CD4-positive, CD25-positive, alpha-beta regulatory T cell (primary cell): ENCODE measurements around the gene ASAP3. TPM values are rescaled to one million over a fixed set of nuclear protein-coding genes. Genes with fewer than 3 reads are reported as not detected.
A peak's percentile ranks its signal among the peaks of the same experiment; 100 is the strongest.

Source experiments
- ATAC-seq, 2 donors: fragments of 150-1000 bp; cut with Tn5 transposase; one replicate each; pipeline ENCODE4 v1.10.0; 2021; ENCODE audit warnings: low read depth in 2 of 2, moderate number of reproducible peaks in 2 of 2, moderate library complexity in 1 of 2
- DNase-seq, 3 donors: peaks; one replicate each; pipeline versions ENCODE4 v3.0.0 to v3.0.0-alpha.2; 2012 to 2022; ENCODE audit warnings: mixed read lengths in 1 of 3
- H3K27ac ChIP-seq: one replicate; pipeline ENCODE4 v1.7.0; 2013; ENCODE audit warnings: mild to moderate bottlenecking, low read length; ENCODE audit not compliant: insufficient read depth, poor library complexity, severe bottlenecking
- H3K27me3 ChIP-seq: one replicate; pipeline ENCODE4 v1.7.0; 2013; ENCODE audit warnings: low read length; ENCODE audit not compliant: control insufficient read depth, insufficient read depth
- H3K36me3 ChIP-seq: one replicate; pipeline ENCODE4 v1.7.0; 2013; ENCODE audit warnings: mild to moderate bottlenecking, low read length, moderate library complexity; ENCODE audit not compliant: control insufficient read depth, insufficient read depth
- H3K4me1 ChIP-seq: 2 replicates; pipeline ENCODE4 v1.7.0; 2013; ENCODE audit warnings: mild to moderate bottlenecking, low read length; ENCODE audit not compliant: insufficient read depth, control insufficient read depth, poor library complexity, severe bottlenecking
- H3K4me3 ChIP-seq: one replicate; pipeline ENCODE4 v1.7.0; 2013; ENCODE audit warnings: low read depth, mild to moderate bottlenecking, low read length, moderate library complexity
- H3K9me3 ChIP-seq, 2 experiments: 1 replicate in 1 of 2; 2 replicates in 1 of 2; pipeline ENCODE4 v1.7.0; 2013; ENCODE audit warnings: low read length in 2 of 2, mild to moderate bottlenecking in 1 of 2, moderate library complexity in 1 of 2; ENCODE audit not compliant: control insufficient read depth in 2 of 2
- H3K27ac Mint-ChIP-seq, 3 donors: one replicate each; pipeline ENCODE4 v1.8.0; 2020 to 2022; ENCODE audit warnings: mild to moderate bottlenecking in 3 of 3, mixed read lengths in 3 of 3, moderate library complexity in 2 of 3
- H3K27me3 Mint-ChIP-seq: one replicate; pipeline ENCODE4 v1.8.0; 2022; ENCODE audit warnings: mild to moderate bottlenecking, mixed read lengths
- H3K36me3 Mint-ChIP-seq: one replicate; pipeline ENCODE4 v1.8.0; 2020; ENCODE audit warnings: mixed read lengths
- H3K4me1 Mint-ChIP-seq, 4 donors: one replicate each; pipeline ENCODE4 v1.8.0; 2020 to 2022; ENCODE audit warnings: mixed read lengths in 4 of 4, mild to moderate bottlenecking in 1 of 4
- H3K4me3 Mint-ChIP-seq, 4 donors: one replicate each; pipeline ENCODE4 v1.8.0; 2020 to 2022; ENCODE audit warnings: mild to moderate bottlenecking in 4 of 4, mixed read lengths in 4 of 4, moderate library complexity in 3 of 4
- H3K9me3 Mint-ChIP-seq, 7 donors: one replicate each; pipeline ENCODE4 v1.8.0; 2020 to 2022; ENCODE audit warnings: mixed read lengths in 7 of 7, mild to moderate bottlenecking in 3 of 7, moderate library complexity in 2 of 7
- polyA plus RNA-seq, 4 donors: library from polyadenylated mRNA; unstranded; fragments of 300-500 nt; fragmentation: Illumina TruSeq; gene quantifications; one replicate each; pipeline ENCODE4 v1.2.3, GENCODE V29; 2021
- total RNA-seq: library from RNA; stranded (reverse); gene quantifications from one replicate; pipeline ENCODE4 v1.2.3, GENCODE V29; 2022

ASAP3 gene
- total and polyA plus RNA-seq, 5 donors from 2014 or later, result 0.23 to 2.3 (median 0.49) TPM; not detected in 1

- ATAC-seq, result peak; percentile 65 to 67
- no peaks in the 10 kb centered on the region for H3K36me3 Mint-ChIP-seq
- H3K27ac ChIP-seq, result peak overlapping the region; percentile 79
Measured at GRCh38 chr1:23528250-23528978, 44.4 kb upstream of the ASAP3 start.

DNA sequence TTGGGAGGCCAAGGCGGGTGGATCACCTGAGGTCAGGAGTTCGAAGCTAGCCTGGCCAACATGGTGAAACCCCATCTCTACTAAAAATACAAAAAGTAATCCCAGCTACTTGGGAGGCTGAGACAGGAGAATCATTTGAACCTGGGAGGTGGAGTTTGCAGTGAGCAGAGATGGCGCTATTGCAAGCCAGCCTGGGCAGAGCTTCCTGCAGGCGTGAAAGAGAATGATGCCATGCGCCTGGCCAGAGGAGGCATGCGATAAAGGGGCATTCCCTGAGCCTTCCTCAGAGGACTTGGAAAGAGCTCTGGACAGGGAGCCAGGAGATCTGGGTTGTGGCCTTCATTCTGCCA is 43.9 kb upstream of the ASAP3 start:
- peak; percentile 10 to 13 for ATAC-seq

More at GRCh38 chr1:23528250-23528978, 44.4 kb upstream of the ASAP3 start:
- H3K4me1 ChIP-seq, result peaks cover 95% of the 10 kb centered on the region
- Mint-ChIP-seq H3K27me3 (no peaks in the 10 kb centered on the region), H3K27ac (peak overlapping the region; percentile 76 to 91 (median 89)), H3K4me1 (peaks cover 17 to 93% (median 63%) of the 10 kb centered on the region in 4 donors), H3K4me3 (peak overlapping the region; percentile 83 to 94 (median 86)), H3K9me3 (no peaks in the 10 kb centered on the region)
- H3K36me3 ChIP-seq, result no peaks in the 10 kb centered on the region
- peak; percentile 62 to 90 (median 69) for DNase-seq
- H3K9me3 ChIP-seq, result no peaks in the 10 kb centered on the region
- no peaks in the 10 kb centered on the region for H3K27me3 ChIP-seq
- peak overlapping the region; percentile 73 for H3K4me3 ChIP-seq

DNA sequence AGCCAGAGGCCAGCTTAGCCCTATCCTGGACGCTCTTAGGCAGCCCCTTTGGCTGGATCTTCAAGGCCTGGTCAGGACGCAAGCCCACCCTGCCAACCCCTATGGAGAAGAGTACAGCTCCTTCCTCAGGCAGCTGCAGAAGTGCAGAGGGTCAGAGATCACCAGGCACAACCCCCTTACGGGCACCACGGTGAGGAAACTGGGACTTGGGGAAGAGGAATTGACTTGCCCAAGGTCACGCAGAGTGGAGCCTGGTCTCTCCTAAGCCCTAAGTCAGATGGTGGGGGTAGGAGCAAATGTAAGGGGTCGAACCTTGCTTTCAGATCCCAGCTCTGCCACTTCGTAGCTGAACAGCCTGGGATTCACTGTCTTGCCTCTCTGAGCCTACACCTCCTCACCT is 43.4 kb upstream of the ASAP3 start:
- Mint-ChIP-seq H3K27me3 (no peaks in the 10 kb centered on the region), H3K4me3 (peak overlapping the region; percentile 83 to 94 (median 86)), H3K27ac (peak overlapping the region; percentile 89 to 95 (median 91)), H3K4me1 (peaks cover 10 to 90% (median 60%) of the 10 kb centered on the region in 4 donors), H3K36me3 (no peaks in the 10 kb centered on the region), H3K9me3 (no peaks in the 10 kb centered on the region)
- H3K27ac ChIP-seq, result peak overlapping the region; percentile 79
- ATAC-seq (no peak), DNase-seq (no peak)
- no peaks in the 10 kb centered on the region for H3K36me3 ChIP-seq
- H3K4me3 ChIP-seq, result peak overlapping the region; percentile 73
- H3K27me3 ChIP-seq, result no peaks in the 10 kb centered on the region
- H3K9me3 ChIP-seq, result no peaks in the 10 kb centered on the region
- H3K4me1 ChIP-seq, result peaks cover 93% of the 10 kb centered on the region

More for the DNA sequence above, 43.9 kb upstream of the ASAP3 start:
- peak overlapping the region; percentile 73 for H3K4me3 ChIP-seq
- H3K27ac ChIP-seq, result peak overlapping the region; percentile 79
- H3K27me3 ChIP-seq, result no peaks in the 10 kb centered on the region
- H3K36me3 ChIP-seq, result no peaks in the 10 kb centered on the region
- peaks cover 12 to 89% (median 61%) of the 10 kb centered on the region in 4 donors for H3K4me1 Mint-ChIP-seq
- no peaks in the 10 kb centered on the region for H3K9me3 ChIP-seq
- peak overlapping the region; percentile 89 to 95 (median 91) for H3K27ac Mint-ChIP-seq
- H3K9me3 Mint-ChIP-seq, result no peaks in the 10 kb centered on the region
- peak overlapping the region; percentile 83 to 94 (median 86) for H3K4me3 Mint-ChIP-seq
- no peaks in the 10 kb centered on the region for H3K36me3 Mint-ChIP-seq
- DNase-seq, result no peak
- no peaks in the 10 kb centered on the region for H3K27me3 Mint-ChIP-seq
- H3K4me1 ChIP-seq, result peaks cover 94% of the 10 kb centered on the region

DNA sequence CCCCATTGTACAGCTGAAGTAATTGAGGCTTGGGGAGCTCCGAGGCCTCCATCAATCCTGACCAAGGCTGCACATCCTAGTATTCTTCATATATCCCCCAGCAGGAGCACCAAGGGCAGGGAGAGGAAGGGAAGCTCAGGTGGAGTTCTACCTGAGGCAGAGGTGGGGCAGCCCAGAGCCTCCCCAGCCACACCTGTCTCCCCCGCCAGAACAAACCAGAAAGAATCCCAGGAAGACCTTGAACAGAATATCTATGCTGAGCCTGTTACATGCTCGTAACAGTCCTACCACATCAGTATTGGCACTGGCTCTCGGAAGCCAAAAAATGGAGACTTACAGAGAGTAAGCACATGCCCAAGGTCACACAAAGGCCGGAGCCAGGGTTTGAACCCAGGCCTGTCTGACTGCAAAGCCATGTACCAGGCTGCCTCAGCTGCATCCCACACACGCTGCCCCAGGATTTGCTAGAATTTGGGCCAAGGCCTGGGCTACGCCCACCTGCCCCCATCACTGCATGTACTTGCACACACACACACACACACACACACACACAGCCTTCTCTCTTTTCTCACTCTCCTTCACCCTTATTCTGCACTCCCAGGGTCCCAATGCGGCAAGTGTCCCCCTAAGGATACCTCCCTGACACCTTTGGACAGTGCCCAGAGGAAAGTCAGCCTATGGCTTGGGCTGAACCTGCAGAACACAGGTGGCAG is 42.5 kb upstream of the ASAP3 start:
- Histone ChIP-seq H3K9me3 (no peaks in the 10 kb centered on the region), H3K27me3 (no peaks in the 10 kb centered on the region), H3K4me1 (peaks cover 87% of the 10 kb centered on the region), H3K4me3 (peak overlapping the region; percentile 33), H3K27ac (peak overlapping the region; percentile 79), H3K36me3 (peaks cover under 1% of the 10 kb centered on the region)
- Mint-ChIP-seq H3K4me1 (peaks cover 9 to 84% (median 55%) of the 10 kb centered on the region in 4 donors), H3K4me3 (peak overlapping the region; percentile 76 to 94 (median 88)), H3K36me3 (no peaks in the 10 kb centered on the region), H3K27me3 (no peaks in the 10 kb centered on the region), H3K27ac (peak overlapping the region; percentile 91 to 99 (median 95)), H3K9me3 (no peaks in the 10 kb centered on the region)
- ATAC-seq (no peak), DNase-seq (peak in 1 of 3 donors; percentile 16)

- Mint-ChIP-seq H3K4me1 (peaks cover 7 to 80% (median 53%) of the 10 kb centered on the region in 4 donors), H3K27ac (peak overlapping the region; percentile 91 to 99 (median 95)), H3K9me3 (no peaks in the 10 kb centered on the region), H3K27me3 (no peaks in the 10 kb centered on the region), H3K36me3 (no peaks in the 10 kb centered on the region), H3K4me3 (peak overlapping the region; percentile 35 to 88 (median 82))
- Histone ChIP-seq H3K4me3 (peak overlapping the region; percentile 33), H3K4me1 (peaks cover 81% of the 10 kb centered on the region), H3K27me3 (no peaks in the 10 kb centered on the region), H3K36me3 (peaks cover 5% of the 10 kb centered on the region), H3K9me3 (no peaks in the 10 kb centered on the region), H3K27ac (peak overlapping the region; percentile 79)
- DNase-seq, result peak in 1 of 3 donors; percentile 82
- peak; percentile 30 for ATAC-seq
Measured at GRCh38 chr1:23525558-23526250, 41.7 kb upstream of the ASAP3 start.

DNA sequence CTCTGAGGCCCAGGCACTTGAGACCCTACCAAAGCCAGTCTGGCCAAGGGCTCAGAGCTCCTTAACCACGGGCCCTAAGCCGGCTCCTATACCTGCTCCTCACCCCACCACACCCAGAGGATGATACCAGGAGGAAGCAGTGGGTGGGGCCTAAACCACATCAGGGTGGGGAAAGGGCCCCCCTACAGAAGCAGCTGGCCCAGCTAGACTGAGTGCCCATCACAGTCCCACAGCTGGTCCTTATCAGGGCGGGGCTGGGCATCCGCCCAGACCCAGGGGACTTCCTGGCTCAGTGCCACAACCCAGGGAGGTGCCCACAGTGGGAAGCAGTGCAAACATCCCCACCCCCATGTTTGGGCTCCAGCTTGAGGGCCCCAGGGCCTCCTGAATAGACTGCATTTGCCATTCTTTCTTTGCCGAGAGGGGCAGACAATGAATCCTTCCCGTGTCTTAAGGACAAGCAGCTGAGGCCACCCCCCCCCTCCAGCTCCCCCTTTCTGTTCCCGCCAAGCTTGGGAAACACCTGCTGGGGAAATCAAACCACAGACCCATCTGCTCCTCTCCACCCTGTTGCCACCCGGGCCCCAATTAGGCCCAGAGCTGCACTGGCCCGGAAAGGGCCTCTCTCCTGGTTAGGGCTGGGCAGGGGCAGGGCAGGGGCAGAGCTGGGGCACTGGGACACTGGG is 40.9 kb upstream of the ASAP3 start:
- Mint-ChIP-seq H3K9me3 (no peaks in the 10 kb centered on the region), H3K4me1 (peaks cover 7 to 74% (median 52%) of the 10 kb centered on the region in 4 donors), H3K27ac (peak overlapping the region; percentile 91 to 99 (median 95)), H3K4me3 (peak overlapping the region; percentile 76 to 88 (median 86)), H3K36me3 (no peaks in the 10 kb centered on the region), H3K27me3 (no peaks in the 10 kb centered on the region)
- peak in 1 of 2 donors; percentile 28 for ATAC-seq
- Histone ChIP-seq H3K36me3 (peaks cover 5% of the 10 kb centered on the region), H3K4me1 (peaks cover 72% of the 10 kb centered on the region), H3K4me3 (peak overlapping the region; percentile 51), H3K9me3 (no peaks in the 10 kb centered on the region), H3K27me3 (no peaks in the 10 kb centered on the region), H3K27ac (peak overlapping the region; percentile 79)
- peak in 2 of 3 donors; percentile 34 to 87 for DNase-seq

DNA sequence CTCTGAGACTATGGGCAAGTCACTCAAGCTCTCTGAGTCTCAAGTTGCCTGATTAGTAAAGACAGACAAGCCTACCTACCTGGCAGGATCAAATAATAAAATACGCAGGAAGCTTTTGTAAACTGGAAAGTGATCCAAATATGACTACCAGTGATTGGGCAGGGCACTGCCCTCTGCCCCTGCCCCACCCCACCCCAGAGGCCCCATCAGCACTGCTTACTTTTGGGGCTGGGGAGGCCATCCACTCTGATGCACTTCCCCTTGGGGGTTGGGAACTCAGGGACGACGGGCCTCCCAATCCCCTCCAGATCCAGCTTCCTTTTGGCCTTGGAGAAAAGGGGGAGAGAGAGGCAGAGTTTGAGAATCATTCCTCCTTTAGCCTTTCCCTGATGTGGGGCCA is 40.2 kb upstream of the ASAP3 start:
- Histone ChIP-seq H3K4me3 (peak overlapping the region; percentile 51), H3K27ac (peak overlapping the region; percentile 79), H3K9me3 (no peaks in the 10 kb centered on the region), H3K36me3 (peaks cover 5% of the 10 kb centered on the region), H3K4me1 (peaks cover 65% of the 10 kb centered on the region), H3K27me3 (no peaks in the 10 kb centered on the region)
- peak overlapping the region in 3 of 4 donors; percentile 48 to 88 (median 87) for H3K4me3 Mint-ChIP-seq
- no peak for DNase-seq
- H3K4me1 Mint-ChIP-seq, result peaks cover 8 to 73% (median 48%) of the 10 kb centered on the region in 4 donors
- no peaks in the 10 kb centered on the region for H3K9me3 Mint-ChIP-seq
- no peak for ATAC-seq
- H3K36me3 Mint-ChIP-seq, result no peaks in the 10 kb centered on the region
- H3K27ac Mint-ChIP-seq, result peak overlapping the region in 2 of 3 donors; percentile 91 to 99
- no peaks in the 10 kb centered on the region for H3K27me3 Mint-ChIP-seq
